ENCODE measurements around the gene SNRNP200. TPM values are rescaled to one million over a fixed set of nuclear protein-coding genes. Genes with fewer than 3 reads are reported as not detected.

The SNRNP200 gene
- total RNA-seq = 100 to 1,000 TPM; 225 to 227 TPM
- polyA plus RNA-seq = 10 to 100 TPM; 53.6 to 84.8 TPM

DNA sequence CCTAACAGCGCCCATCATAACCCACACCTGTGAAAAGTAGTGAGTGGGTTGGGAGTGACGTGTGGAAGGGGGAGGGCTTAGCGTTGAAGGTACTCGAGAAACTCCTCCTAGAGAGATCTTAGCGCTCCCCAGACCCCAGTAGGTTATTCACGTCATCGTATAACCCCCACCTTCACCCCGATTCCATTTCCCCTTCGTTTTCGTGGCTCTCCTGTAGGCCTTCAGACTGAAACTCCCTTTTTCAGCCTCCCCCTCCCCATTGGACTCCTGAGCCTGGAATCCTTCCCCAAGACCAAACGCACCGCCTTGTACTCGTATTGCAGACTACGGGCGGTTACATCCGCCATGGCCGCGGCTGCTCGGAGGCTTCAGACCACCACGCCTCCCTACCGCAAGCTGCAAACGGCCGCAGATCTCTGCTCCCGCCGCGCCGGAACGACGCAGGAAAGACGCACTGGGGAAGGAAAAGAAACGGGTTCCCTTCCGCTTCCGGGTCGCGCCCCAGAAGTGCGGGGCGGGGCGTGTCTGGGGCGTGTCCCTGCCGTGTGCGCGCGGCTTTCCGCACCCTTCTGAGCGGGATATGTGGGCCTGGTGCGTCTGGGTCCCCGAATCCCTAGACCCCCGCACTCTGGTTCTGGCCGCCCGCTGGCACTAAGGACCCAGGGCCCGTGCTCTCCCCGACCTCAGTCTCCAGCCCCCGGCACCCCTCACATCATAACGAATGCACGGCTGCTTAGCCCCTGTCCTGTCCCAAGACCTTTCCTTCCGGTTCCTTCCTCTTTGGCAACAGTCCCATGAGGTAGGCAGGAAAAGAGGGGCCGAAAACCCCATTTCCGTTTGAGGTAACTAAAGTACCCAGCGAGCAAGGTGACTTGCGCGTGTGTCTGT is at the start of gene SNRNP200:
TSS of gene SNRNP200 (minus strand) at position 456 of the 888 bp plus-strand sequence. CDS start at position 347, 109 bp downstream.
- Mint-ChIP-seq H3K36me3 (peaks cover 43 to 56% of the 10 kb centered on the region in 2 donors), H3K27ac (peak within 1 kb of the TSS; percentile 98 to 100 (median 100)), H3K4me1 (peaks cover 44 to 65% (median 54%) of the 10 kb centered on the region in 4 donors), H3K9me3 (no peaks in the 10 kb centered on the region), H3K27me3 (no peaks in the 10 kb centered on the region), H3K4me3 (peak within 1 kb of the TSS; percentile 97 to 100 (median 99))
- peaks cover 38% of the 10 kb centered on the region for H3K36me3 ChIP-seq (ENCODE audit: insufficient read depth, low read length)
- ChIA-PET CTCF (ENCODE audit: partially characterized antibody) (interaction anchor here (1.0 to 5.4 kb wide), 10 partner anchors 11 to 249 kb away, joined by 3 to 24 read pairs (median 4); partner anchors contain the start of gene ITPRIPL1), POLR2A (ENCODE audit: partially characterized antibody) (interaction anchor here (0.6 to 5.8 kb wide), 24 partner anchors 10 to 455 kb away, joined by 3 to 134 read pairs (median 6); partner anchors contain the start of genes ARID5A, CIAO1, CNNM4 and ITPRIPL1)
- H3K4me3 ChIP-seq (ENCODE audit: low read length in 2 of 2) = peak within 1 kb of the TSS; percentile 80 to 99
- H3K27ac ChIP-seq (ENCODE audit: low read depth, low read length) = peak within 1 kb of the TSS; percentile 89
- H3K9me3 ChIP-seq (ENCODE audit: control insufficient read depth in 1 of 2, low read length in 2 of 2) = no peaks in the 10 kb centered on the region
- no peaks in the 10 kb centered on the region for H3K27me3 ChIP-seq (ENCODE audit: insufficient read depth, low read length)
- H3K4me1 ChIP-seq (ENCODE audit: insufficient read depth, low read length) = peaks cover 48% of the 10 kb centered on the region
- peak; percentile 91 to 95 (median 91) for DNase-seq
- intact Hi-C loops (cut with micrococcal nuclease) = loop anchor here (1.0 to 5.0 kb wide), 5 partner anchors 16 to 203 kb away; partner anchors contain the start of genes CIAO1 and STARD7

DNA sequence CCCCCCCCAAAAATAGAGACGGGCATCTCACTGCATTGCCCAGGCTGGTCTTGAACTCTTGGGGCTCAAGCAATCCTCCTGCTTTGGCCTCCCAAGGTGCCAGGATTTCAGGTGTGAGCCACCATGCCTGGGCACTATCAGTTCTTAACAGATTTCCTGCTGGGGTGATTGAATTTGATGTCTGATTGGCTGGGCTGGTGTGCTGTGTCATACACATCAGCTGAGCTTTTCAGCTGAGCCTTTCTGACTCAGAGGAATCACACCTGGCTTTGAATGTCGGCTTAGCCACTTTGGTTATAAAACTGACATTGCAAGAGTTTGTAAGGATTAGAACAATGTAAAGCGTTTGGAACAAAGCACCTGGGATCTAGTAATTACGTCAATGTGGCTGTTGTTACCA is 49.1 kb upstream of the SNRNP200 start:
- H3K4me3 Mint-ChIP-seq = no peak overlapping the region

DNA sequence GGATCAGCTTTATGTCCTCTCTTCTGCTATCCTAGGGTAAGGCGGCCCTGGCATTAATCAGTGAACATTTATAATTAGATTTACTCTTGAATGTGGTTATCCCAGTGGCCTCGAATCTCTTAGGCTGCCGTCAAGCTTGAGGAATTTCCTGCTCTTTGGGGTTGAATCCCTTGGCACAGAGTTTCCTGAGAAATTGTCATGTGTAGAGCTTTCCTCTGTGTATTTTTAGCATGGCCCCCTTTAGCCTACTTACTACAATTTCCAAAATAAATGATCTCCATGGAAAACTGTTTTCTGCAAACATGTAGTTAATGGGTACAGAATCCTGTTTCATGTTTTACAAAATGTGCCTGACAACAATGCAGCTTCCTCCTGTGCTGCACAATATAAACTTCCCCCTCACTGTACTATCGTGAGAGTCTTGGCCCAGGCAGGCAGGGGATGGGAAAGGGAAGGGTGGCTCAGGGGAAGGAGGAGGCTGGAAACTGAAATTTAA is 48.3 kb upstream of the SNRNP200 start:
- H3K36me3 ChIP-seq (ENCODE audit: insufficient read depth, low read length) = no peaks in the 10 kb centered on the region
- no peak overlapping the region for H3K4me3 ChIP-seq (ENCODE audit: low read length in 2 of 2)
- Mint-ChIP-seq H3K27ac (peak overlapping the region in 1 of 7 donors; percentile 67), H3K4me3 (no peak overlapping the region), H3K4me1 (peaks cover 0 to 2% (median under 1%) of the 10 kb centered on the region in 4 donors), H3K9me3 (no peaks in the 10 kb centered on the region), H3K36me3 (no peaks in the 10 kb centered on the region), H3K27me3 (no peaks in the 10 kb centered on the region)
- no peaks in the 10 kb centered on the region for H3K4me1 ChIP-seq (ENCODE audit: insufficient read depth, low read length)
- ChIA-PET POLR2A (ENCODE audit: partially characterized antibody) (no interaction called here), CTCF (ENCODE audit: partially characterized antibody) (no interaction called here)
- no peaks in the 10 kb centered on the region for H3K27me3 ChIP-seq (ENCODE audit: insufficient read depth, low read length)
- H3K27ac ChIP-seq (ENCODE audit: low read depth, low read length) = no peak overlapping the region
- no peaks in the 10 kb centered on the region for H3K9me3 ChIP-seq (ENCODE audit: control insufficient read depth in 1 of 2, low read length in 2 of 2)
- no peak for DNase-seq
- intact Hi-C loops (cut with micrococcal nuclease) = no loop called here

More for the DNA sequence above, 49.1 kb upstream of the SNRNP200 start:
- CTCF ChIA-PET (ENCODE audit: partially characterized antibody) = no interaction called here
- Histone ChIP-seq H3K4me3 (ENCODE audit: low read length in 2 of 2) (no peak overlapping the region), H3K4me1 (ENCODE audit: insufficient read depth, low read length) (peaks cover 7% of the 10 kb centered on the region), H3K27ac (ENCODE audit: low read depth, low read length) (no peak overlapping the region), H3K27me3 (ENCODE audit: insufficient read depth, low read length) (no peaks in the 10 kb centered on the region), H3K36me3 (ENCODE audit: insufficient read depth, low read length) (no peaks in the 10 kb centered on the region), H3K9me3 (ENCODE audit: control insufficient read depth in 1 of 2, low read length in 2 of 2) (no peaks in the 10 kb centered on the region)
- no peak for DNase-seq
- POLR2A ChIA-PET (ENCODE audit: partially characterized antibody) = no interaction called here
- Mint-ChIP-seq H3K36me3 (no peaks in the 10 kb centered on the region), H3K4me1 (peaks cover 4 to 8% (median 7%) of the 10 kb centered on the region in 4 donors), H3K9me3 (no peaks in the 10 kb centered on the region), H3K27ac (peak overlapping the region in 1 of 7 donors; percentile 37), H3K27me3 (no peaks in the 10 kb centered on the region)
- intact Hi-C loops (cut with micrococcal nuclease) = no loop called here

DNA sequence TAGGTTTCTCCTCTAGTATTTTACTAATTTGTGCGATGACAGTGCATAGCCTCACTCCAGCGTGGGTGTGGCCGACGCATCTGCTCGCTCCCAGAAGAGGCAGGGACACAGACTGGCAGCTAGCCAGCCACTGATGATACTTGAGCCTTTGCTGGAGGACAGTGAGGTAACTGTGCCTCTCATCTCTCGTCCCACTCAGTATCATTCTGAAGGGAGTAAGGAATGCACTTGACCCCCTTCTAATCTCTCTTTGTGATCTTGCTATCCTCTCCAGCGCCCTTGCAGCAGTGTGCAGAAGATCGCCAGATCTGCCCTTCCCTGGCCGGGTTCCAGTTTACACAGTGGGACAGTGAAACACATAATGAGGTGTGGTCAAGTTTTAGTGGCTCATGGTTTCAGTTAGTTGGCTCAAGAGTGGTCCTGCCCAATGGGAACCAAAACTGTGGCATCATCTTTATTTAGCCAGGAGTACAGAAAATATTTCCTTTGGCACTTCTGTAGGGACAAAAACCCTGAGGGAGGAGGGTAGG is 47.8 kb upstream of the SNRNP200 start:
- ChIA-PET CTCF (ENCODE audit: partially characterized antibody) (no interaction called here), POLR2A (ENCODE audit: partially characterized antibody) (no interaction called here)
- peaks cover 0 to 2% (median under 1%) of the 10 kb centered on the region in 4 donors for H3K4me1 Mint-ChIP-seq
- Histone ChIP-seq H3K9me3 (ENCODE audit: control insufficient read depth in 1 of 2, low read length in 2 of 2) (no peaks in the 10 kb centered on the region), H3K4me1 (ENCODE audit: insufficient read depth, low read length) (no peaks in the 10 kb centered on the region), H3K36me3 (ENCODE audit: insufficient read depth, low read length) (no peaks in the 10 kb centered on the region), H3K4me3 (ENCODE audit: low read length in 2 of 2) (no peak overlapping the region), H3K27ac (ENCODE audit: low read depth, low read length) (no peak overlapping the region), H3K27me3 (ENCODE audit: insufficient read depth, low read length) (no peaks in the 10 kb centered on the region)
- H3K27me3 Mint-ChIP-seq = no peaks in the 10 kb centered on the region
- peak overlapping the region in 2 of 7 donors; percentile 49 to 60 for H3K27ac Mint-ChIP-seq
- intact Hi-C loops (cut with micrococcal nuclease) = no loop called here
- no peak for DNase-seq
- no peak overlapping the region for H3K4me3 Mint-ChIP-seq
- no peaks in the 10 kb centered on the region for H3K36me3 Mint-ChIP-seq
- H3K9me3 Mint-ChIP-seq = no peaks in the 10 kb centered on the region

DNA sequence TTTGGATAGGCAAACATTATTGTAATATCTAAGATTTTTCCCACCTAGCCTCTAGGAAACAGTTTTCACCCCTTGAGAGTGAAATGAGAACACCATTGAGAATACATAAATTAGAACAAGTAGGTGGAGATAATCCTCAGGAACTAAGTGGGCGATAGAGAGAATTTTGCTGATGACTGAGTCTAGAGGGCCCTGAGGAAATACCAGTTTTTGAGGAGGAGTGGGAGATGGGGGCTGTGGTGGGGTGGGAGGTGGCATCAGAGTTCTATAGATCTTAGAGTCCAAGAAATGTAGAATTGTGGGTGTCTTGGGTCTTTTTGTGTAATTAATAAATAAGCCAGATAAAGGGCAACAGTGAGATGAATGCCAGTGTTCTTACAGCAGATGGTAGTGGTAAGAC is 42.0 kb upstream of the SNRNP200 start:
- H3K27me3 Mint-ChIP-seq = no peaks in the 10 kb centered on the region
- H3K27ac Mint-ChIP-seq = peak overlapping the region in 2 of 7 donors; percentile 73 to 83
- Histone ChIP-seq H3K4me1 (ENCODE audit: insufficient read depth, low read length) (peaks cover 36% of the 10 kb centered on the region), H3K27me3 (ENCODE audit: insufficient read depth, low read length) (no peaks in the 10 kb centered on the region), H3K9me3 (ENCODE audit: control insufficient read depth in 1 of 2, low read length in 2 of 2) (no peaks in the 10 kb centered on the region), H3K36me3 (ENCODE audit: insufficient read depth, low read length) (no peaks in the 10 kb centered on the region), H3K27ac (ENCODE audit: low read depth, low read length) (no peak overlapping the region), H3K4me3 (ENCODE audit: low read length in 2 of 2) (no peak overlapping the region)
- DNase-seq = no peak
- H3K4me1 Mint-ChIP-seq = peaks cover 30 to 42% (median 32%) of the 10 kb centered on the region in 4 donors
- ChIA-PET POLR2A (ENCODE audit: partially characterized antibody) (interaction anchor here (4.2 to 5.8 kb wide), 2 partner anchors 12 to 41 kb away, joined by 37 to 74 read pairs; partner anchors contain the start of genes NCAPH and SNRNP200), CTCF (ENCODE audit: partially characterized antibody) (interaction anchor here (1.3 to 4.1 kb wide), 2 partner anchors 23 to 180 kb away, joined by 3 to 62 read pairs; partner anchors contain the start of gene ITPRIPL1)
- intact Hi-C loops (cut with micrococcal nuclease) = no loop called here
- no peaks in the 10 kb centered on the region for H3K9me3 Mint-ChIP-seq
- no peaks in the 10 kb centered on the region for H3K36me3 Mint-ChIP-seq
- H3K4me3 Mint-ChIP-seq = no peak overlapping the region

DNA sequence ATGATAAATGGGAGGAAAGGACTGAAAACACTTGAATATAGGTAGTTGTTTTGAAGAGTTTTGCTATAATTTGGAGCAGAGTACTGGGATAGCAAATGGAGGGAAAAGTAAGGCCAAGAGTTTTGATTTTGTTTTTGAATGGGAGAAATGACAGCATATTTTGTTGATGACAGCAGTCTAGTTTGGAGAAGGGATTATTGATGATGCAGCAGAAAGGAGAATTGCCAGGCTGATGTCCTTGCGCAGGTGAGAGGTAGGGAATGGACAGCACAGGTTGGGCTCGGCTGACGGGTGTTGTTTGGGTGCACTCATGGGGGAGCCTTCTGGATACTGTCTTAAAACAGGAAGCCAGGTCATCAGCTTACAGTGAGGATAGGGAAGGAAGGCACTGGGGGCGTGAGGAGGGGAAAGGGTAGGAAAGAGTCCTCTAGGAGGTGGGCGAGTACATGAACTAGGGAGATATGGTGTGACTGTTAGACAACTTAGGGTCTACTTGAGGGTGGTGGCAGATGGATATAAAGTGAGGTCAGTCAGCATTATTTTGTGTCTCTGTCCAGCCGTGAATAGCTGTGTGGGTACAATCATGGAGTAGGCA is 40.6 kb upstream of the SNRNP200 start:
- ChIA-PET CTCF (ENCODE audit: partially characterized antibody) (interaction anchor here (0.6 to 4.1 kb wide), 14 partner anchors 9 to 208 kb away, joined by 3 to 62 read pairs (median 6); partner anchors contain the start of genes ITPRIPL1, NCAPH and SNRNP200), POLR2A (ENCODE audit: partially characterized antibody) (interaction anchor here (1.2 to 8.2 kb wide), 5 partner anchors 11 to 138 kb away, joined by 6 to 178 read pairs (median 37); partner anchors contain the start of genes ITPRIPL1, NCAPH, SNRNP200 and STARD7)
- H3K4me3 Mint-ChIP-seq = no peak overlapping the region
- intact Hi-C loops (cut with micrococcal nuclease) = loop anchor here (1.0 kb wide), 2 partner anchors 25 to 41 kb away; partner anchors contain the start of gene SNRNP200
- no peaks in the 10 kb centered on the region for H3K9me3 ChIP-seq (ENCODE audit: control insufficient read depth in 1 of 2, low read length in 2 of 2)
- no peaks in the 10 kb centered on the region for H3K27me3 ChIP-seq (ENCODE audit: insufficient read depth, low read length)
- H3K36me3 ChIP-seq (ENCODE audit: insufficient read depth, low read length) = no peaks in the 10 kb centered on the region
- H3K27me3 Mint-ChIP-seq = no peaks in the 10 kb centered on the region
- peak overlapping the region in 6 of 7 donors; percentile 26 to 92 (median 82) for H3K27ac Mint-ChIP-seq
- H3K36me3 Mint-ChIP-seq = no peaks in the 10 kb centered on the region
- no peaks in the 10 kb centered on the region for H3K9me3 Mint-ChIP-seq
- peaks cover 50% of the 10 kb centered on the region for H3K4me1 ChIP-seq (ENCODE audit: insufficient read depth, low read length)
- peaks cover 38 to 56% (median 45%) of the 10 kb centered on the region in 4 donors for H3K4me1 Mint-ChIP-seq
- no peak overlapping the region for H3K4me3 ChIP-seq (ENCODE audit: low read length in 2 of 2)
- peak overlapping the region; percentile 68 for H3K27ac ChIP-seq (ENCODE audit: low read depth, low read length)
- DNase-seq = no peak

Measured in CD4-positive, alpha-beta memory T cell (primary cell).